Type B pancreatic cell (in vitro differentiated cells): Measurements from ENCODE around the gene MAPK8. TPM values are rescaled to one million over a fixed set of nuclear protein-coding genes. Genes with fewer than 3 reads are reported as not detected.

Experiments used
- DNase-seq: peaks from one replicate; pipeline ENCODE4 v3.0.0; 2021; ENCODE audit warnings: mixed read lengths; ENCODE audit not compliant: unreplicated experiment; ENCODE audit errors: extremely low spot score
- H3K27ac Mint-ChIP-seq: 2 replicates; pipeline ENCODE4 v1.8.0; 2021; ENCODE audit warnings: mild to moderate bottlenecking, mixed read lengths
- H3K27me3 Mint-ChIP-seq: 2 replicates; pipeline ENCODE4 v1.8.0; 2021; ENCODE audit warnings: mixed read lengths
- H3K36me3 Mint-ChIP-seq: 2 replicates; pipeline ENCODE4 v1.8.0; 2021; ENCODE audit warnings: mixed read lengths
- H3K4me1 Mint-ChIP-seq: one replicate; pipeline ENCODE4 v1.8.0; 2021; ENCODE audit warnings: mixed read lengths; ENCODE audit not compliant: unreplicated experiment
- H3K4me3 Mint-ChIP-seq: 2 replicates; pipeline ENCODE4 v1.8.0; 2021; ENCODE audit warnings: mild to moderate bottlenecking, mixed read lengths
- H3K9me3 Mint-ChIP-seq: 2 replicates; pipeline ENCODE4 v1.8.0; 2021; ENCODE audit warnings: mixed read lengths
- CTCF ChIP-seq: fragments of 200-600 bp; sonication (generic); conservative IDR thresholded peaks from 2 replicates; pipeline ENCODE4 v1.5.0; 2021; ENCODE audit warnings: antibody characterized with exemption, mild to moderate bottlenecking
- total RNA-seq: library from RNA; stranded (reverse); gene quantifications from 2 replicates; pipeline ENCODE4 v1.2.1, GENCODE V29; 2021; ENCODE audit warnings: low replicate concordance

The MAPK8 gene
- total RNA-seq, 1 donor from 2014 or later = 48.4 TPM

- Mint-ChIP-seq H3K4me1 (peaks cover 7% of the 10 kb centered on the region), H3K9me3 (peaks cover 8% of the 10 kb centered on the region), H3K27ac (no peak overlapping the region), H3K27me3 (peaks cover 24% of the 10 kb centered on the region), H3K36me3 (no peaks in the 10 kb centered on the region), H3K4me3 (no peak overlapping the region)
- DNase-seq = no peak
- TF ChIP-seq CTCF = no peak
Measured at GRCh38 chr10:48282829-48283228, 23.6 kb upstream of the MAPK8 start.

- peaks cover 18% of the 10 kb centered on the region for H3K27me3 Mint-ChIP-seq
- H3K4me3 Mint-ChIP-seq = no peak overlapping the region
- H3K27ac Mint-ChIP-seq = no peak overlapping the region
- H3K36me3 Mint-ChIP-seq = no peaks in the 10 kb centered on the region
- no peak for TF ChIP-seq CTCF
- H3K4me1 Mint-ChIP-seq = peaks cover 14% of the 10 kb centered on the region
- DNase-seq = no peak
- H3K9me3 Mint-ChIP-seq = peaks cover 8% of the 10 kb centered on the region
Measured at GRCh38 chr10:48284002-48284546, 22.4 kb upstream of the MAPK8 start.

GRCh38 chr10:48284811-48285210 is 21.7 kb upstream of the MAPK8 start:
- no peak for TF ChIP-seq CTCF
- H3K27ac Mint-ChIP-seq = no peak overlapping the region
- H3K9me3 Mint-ChIP-seq = peaks cover 8% of the 10 kb centered on the region
- peaks cover 22% of the 10 kb centered on the region for H3K4me1 Mint-ChIP-seq
- peaks cover 20% of the 10 kb centered on the region for H3K27me3 Mint-ChIP-seq
- H3K36me3 Mint-ChIP-seq = no peaks in the 10 kb centered on the region
- no peak for DNase-seq
- H3K4me3 Mint-ChIP-seq = no peak overlapping the region

- no peak overlapping the region for H3K27ac Mint-ChIP-seq
- H3K4me1 Mint-ChIP-seq = peaks cover 26% of the 10 kb centered on the region
- no peaks in the 10 kb centered on the region for H3K36me3 Mint-ChIP-seq
- H3K27me3 Mint-ChIP-seq = peaks cover 20% of the 10 kb centered on the region
- TF ChIP-seq CTCF = no peak
- H3K4me3 Mint-ChIP-seq = no peak overlapping the region
- H3K9me3 Mint-ChIP-seq = peaks cover 8% of the 10 kb centered on the region
- DNase-seq = no peak
Measured at GRCh38 chr10:48285710-48286109, 20.8 kb upstream of the MAPK8 start.

GRCh38 chr10:48286356-48286755 is 20.1 kb upstream of the MAPK8 start:
- Mint-ChIP-seq H3K27ac (no peak overlapping the region), H3K27me3 (peaks cover 18% of the 10 kb centered on the region), H3K9me3 (peaks cover 6% of the 10 kb centered on the region), H3K4me1 (peaks cover 26% of the 10 kb centered on the region), H3K4me3 (no peak overlapping the region), H3K36me3 (no peaks in the 10 kb centered on the region)
- DNase-seq = no peak
- TF ChIP-seq CTCF = no peak
